WTC11 (cell line): ENCODE measurements around the gene MGRN1. TPM values are rescaled to one million over a fixed set of nuclear protein-coding genes. Genes with fewer than 3 reads are reported as not detected.

ENCODE experiments used
- ATAC-seq: fragments of 200-7000 bp; cut with Tn5 transposase; 2 replicates; pipeline ENCODE4 v1.10.0; 2021; ENCODE audit warnings: mild to moderate bottlenecking, moderate library complexity
- CTCF ChIA-PET: fragments of 300-600 bp; sonication (Branson Sonifier 250); formaldehyde crosslinking; loops from one replicate; lab custom pipeline; 2021; ENCODE audit warnings: antibody characterized with exemption; lab: Charles Lee
- POLR2A ChIA-PET: fragments of 350-600 bp; sonication (Branson Sonifier 250); formaldehyde crosslinking; loops from one replicate; lab custom pipeline; 2021; ENCODE audit warnings: antibody characterized with exemption; lab: Charles Lee
- DNase-seq: peaks from one replicate; pipeline ENCODE4 v3.0.0; 2021; ENCODE audit warnings: low spot score
- H3K27ac Mint-ChIP-seq: 2 replicates; pipeline ENCODE4 v1.8.0; 2021; ENCODE audit warnings: mixed read lengths
- H3K27me3 Mint-ChIP-seq: 2 replicates; pipeline ENCODE4 v1.8.0; 2021; ENCODE audit warnings: low read depth, mild to moderate bottlenecking, moderate library complexity, mixed read lengths
- H3K36me3 Mint-ChIP-seq: 2 replicates; pipeline ENCODE4 v1.8.0; 2021; ENCODE audit warnings: mixed read lengths
- H3K4me1 Mint-ChIP-seq: 2 replicates; pipeline ENCODE4 v1.8.0; 2022; ENCODE audit warnings: mixed read lengths
- H3K4me3 Mint-ChIP-seq: 2 replicates; pipeline ENCODE4 v1.8.0; 2021; ENCODE audit warnings: mild to moderate bottlenecking, moderate library complexity, mixed read lengths
- H3K9me3 Mint-ChIP-seq: 2 replicates; pipeline ENCODE4 v1.8.0; 2021; ENCODE audit warnings: mixed read lengths
- AR ChIP-seq: fragments of 250-450 bp; sonication (Bioruptor Pico); IDR thresholded peaks from 2 replicates; pipeline ENCODE4 v1.9.0; 2021; ENCODE audit warnings: mild to moderate bottlenecking
- ATF1 ChIP-seq: sonication (generic); formaldehyde crosslinking; IDR thresholded peaks from 2 replicates; pipeline ENCODE4 v1.8.1; 2023; ENCODE audit warnings: mild to moderate bottlenecking, moderate library complexity, missing genetic modification reagents
- E2F4 ChIP-seq: sonication (generic); formaldehyde crosslinking; IDR thresholded peaks from 2 replicates; pipeline ENCODE4 v1.8.1; 2022; ENCODE audit warnings: low read depth, mild to moderate bottlenecking, moderate library complexity, missing genetic modification reagents, borderline replicate concordance
- ELF4 ChIP-seq: sonication (generic); formaldehyde crosslinking; IDR thresholded peaks from 2 replicates; pipeline ENCODE4 v1.8.1; 2022; ENCODE audit warnings: low read depth, mild to moderate bottlenecking, moderate library complexity, missing genetic modification reagents
- ERG ChIP-seq: fragments of 250-450 bp; sonication (Bioruptor Pico); IDR thresholded peaks from 2 replicates; pipeline ENCODE4 v1.8.0; 2021; ENCODE audit warnings: mild to moderate bottlenecking
- FOXP4 ChIP-seq: sonication (generic); formaldehyde crosslinking; IDR thresholded peaks from 2 replicates; pipeline ENCODE4 v1.8.0; 2022; ENCODE audit warnings: mild to moderate bottlenecking, missing genetic modification reagents
- GTF2I ChIP-seq: fragments of 250-450 bp; sonication (Bioruptor Pico); conservative IDR thresholded peaks from 2 replicates; pipeline ENCODE4 v1.4.0; 2021; ENCODE audit warnings: mild to moderate bottlenecking
- MAX ChIP-seq: sonication (generic); formaldehyde crosslinking; IDR thresholded peaks from 2 replicates; pipeline ENCODE4 v1.8.0; 2022; ENCODE audit warnings: mild to moderate bottlenecking, missing genetic modification reagents
- NFATC4 ChIP-seq: fragments of 250-450 bp; sonication (Bioruptor Pico); IDR thresholded peaks from 2 replicates; pipeline ENCODE4 v1.9.0; 2021; ENCODE audit warnings: mild to moderate bottlenecking
- RORB ChIP-seq: fragments of 250-450 bp; sonication (Bioruptor Pico); IDR thresholded peaks from 2 replicates; pipeline ENCODE4 v1.9.0; 2021; ENCODE audit warnings: mild to moderate bottlenecking
- SMAD3 ChIP-seq: sonication (generic); formaldehyde crosslinking; IDR thresholded peaks from 2 replicates; pipeline ENCODE4 v1.8.0; 2022; ENCODE audit warnings: missing genetic modification reagents, mild to moderate bottlenecking, borderline replicate concordance
- TEAD1 ChIP-seq: sonication (generic); formaldehyde crosslinking; IDR thresholded peaks from 2 replicates; pipeline ENCODE4 v1.8.0; 2022; ENCODE audit warnings: mild to moderate bottlenecking, missing genetic modification reagents
- USF1 ChIP-seq: sonication (generic); formaldehyde crosslinking; IDR thresholded peaks from 2 replicates; pipeline ENCODE4 v1.8.0; 2022; ENCODE audit warnings: mild to moderate bottlenecking, missing genetic modification reagents
- ZBTB43 ChIP-seq: sonication (generic); formaldehyde crosslinking; IDR thresholded peaks from 2 replicates; pipeline ENCODE4 v1.8.1; 2023; ENCODE audit warnings: mild to moderate bottlenecking, missing genetic modification reagents
- ZNF121 ChIP-seq: sonication (generic); formaldehyde crosslinking; IDR thresholded peaks from 2 replicates; pipeline ENCODE4 v1.8.0; 2023; ENCODE audit warnings: missing genetic modification reagents
- ZNF138 ChIP-seq: sonication (generic); formaldehyde crosslinking; conservative IDR thresholded peaks from 2 replicates; pipeline ENCODE4 v1.8.1; 2022; ENCODE audit warnings: mild to moderate bottlenecking, moderate library complexity, missing genetic modification reagents
- ZNF232 ChIP-seq: sonication (generic); formaldehyde crosslinking; IDR thresholded peaks from 2 replicates; pipeline ENCODE4 v1.8.0; 2022; ENCODE audit warnings: mild to moderate bottlenecking, missing genetic modification reagents
- ZNF281 ChIP-seq: sonication (generic); formaldehyde crosslinking; IDR thresholded peaks from 2 replicates; pipeline ENCODE4 v1.8.0; 2023; ENCODE audit warnings: mild to moderate bottlenecking, missing genetic modification reagents
- ZNF416 ChIP-seq: fragments of 250-450 bp; sonication (Bioruptor Pico); IDR thresholded peaks from 2 replicates; pipeline ENCODE4 v1.9.0; 2021; ENCODE audit warnings: mild to moderate bottlenecking, inconsistent platforms
- total RNA-seq: library from RNA; stranded (reverse); gene quantifications from 3 replicates; pipeline ENCODE4 v1.2.3, GENCODE V29; 2021

MGRN1 gene
- total RNA-seq, 1 experiment from 2014 or later, result 88.8 TPM

GRCh38 chr16:4684058-4684715 is 59.6 kb downstream of the MGRN1 start:
- ATAC-seq (no peak), DNase-seq (no peak)
- Mint-ChIP-seq H3K27me3 (no peaks in the 10 kb centered on the region), H3K27ac (no peak overlapping the region), H3K36me3 (peaks cover 9% of the 10 kb centered on the region), H3K4me3 (no peak overlapping the region), H3K9me3 (no peaks in the 10 kb centered on the region), H3K4me1 (no peaks in the 10 kb centered on the region)
- TF ChIP-seq ZNF416 (CRISPR knock-in tag), result no peak
- TF ChIP-seq NFATC4 (CRISPR knock-in tag), result no peak
- TF ChIP-seq GTF2I (CRISPR knock-in tag), result no peak
- no peak for TF ChIP-seq ZNF138 (CRISPR knock-in tag)
- TF ChIP-seq ZNF232 (CRISPR knock-in tag), result no peak
- ChIA-PET CTCF (interaction anchor here (1.7 to 2.2 kb wide), 2 partner anchors 13 to 60 kb away, joined by 3 to 20 read pairs; partner anchors contain the start of gene MGRN1), POLR2A (interaction anchor here (1.8 kb wide), 1 partner anchor 50 kb away, joined by 5 read pairs; the partner anchor contains the start of genes ANKS3 and DNAAF8)

GRCh38 chr16:4684763-4685162 is 60.1 kb downstream of the MGRN1 start:
- CTCF ChIA-PET, result interaction anchor here (1.7 kb wide), 1 partner anchor 61 kb away, joined by 3 read pairs; the partner anchor contains the start of gene MGRN1
- no peaks in the 10 kb centered on the region for H3K9me3 Mint-ChIP-seq
- H3K27me3 Mint-ChIP-seq, result no peaks in the 10 kb centered on the region
- TF ChIP-seq MAX (CRISPR knock-in tag), result no peak
- no peak for TF ChIP-seq ATF1 (CRISPR knock-in tag)
- TF ChIP-seq USF1, result no peak
- no peak for TF ChIP-seq ERG
- no peak for TF ChIP-seq ZNF121 (CRISPR knock-in tag)
- TF ChIP-seq SMAD3 (CRISPR knock-in tag), result no peak
- no peak for TF ChIP-seq ZNF281 (CRISPR knock-in tag)
- TF ChIP-seq TEAD1, result no peak
- TF ChIP-seq RORB, result no peak
- no peak for TF ChIP-seq ZBTB43
- no peak for TF ChIP-seq FOXP4
- TF ChIP-seq AR (CRISPR knock-in tag), result no peak
- TF ChIP-seq ELF4 (CRISPR knock-in tag), result no peak
- TF ChIP-seq E2F4, result no peak
- H3K36me3 Mint-ChIP-seq, result peaks cover 9% of the 10 kb centered on the region
- H3K4me3 Mint-ChIP-seq, result no peak overlapping the region
- POLR2A ChIA-PET, result no interaction called here
- H3K4me1 Mint-ChIP-seq, result no peaks in the 10 kb centered on the region
- DNase-seq, result no peak
- ATAC-seq, result no peak
- H3K27ac Mint-ChIP-seq, result 0 out of 2 replicates have a peak overlapping the region, but pooled peaks have one; percentile 49
